ENCODE results near the gene PURA.
A peak's percentile ranks its signal among the peaks of the same experiment; 100 is the strongest.

Gene PURA

DNA sequence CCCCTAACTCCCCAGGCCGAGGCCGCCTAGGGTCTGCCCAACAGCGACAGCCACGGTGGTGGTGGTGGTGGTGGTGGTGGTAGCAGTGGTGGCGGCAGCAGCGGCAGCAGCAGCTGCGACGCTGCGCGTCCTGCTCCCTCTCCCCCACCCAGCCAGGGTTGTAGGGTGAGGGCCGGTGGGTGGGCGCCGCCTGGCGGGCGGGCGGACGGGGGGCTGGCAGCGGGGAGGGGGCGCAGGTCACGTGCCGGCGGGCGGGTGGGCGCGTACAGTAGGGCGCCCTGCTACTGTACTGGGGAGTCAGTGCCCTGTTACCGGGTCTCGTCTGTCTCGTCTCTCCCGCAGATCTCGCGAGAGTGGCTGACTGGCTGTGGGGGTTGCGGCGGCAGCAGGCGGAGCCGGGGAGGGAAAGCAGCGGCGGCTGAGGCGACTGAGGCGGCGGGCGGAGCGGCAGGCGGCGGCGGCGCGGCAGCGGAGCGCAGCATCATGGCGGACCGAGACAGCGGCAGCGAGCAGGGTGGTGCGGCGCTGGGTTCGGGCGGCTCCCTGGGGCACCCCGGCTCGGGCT, at the start of gene PURA:
TSS of gene PURA (plus strand) at position 411 of the 565 bp plus-strand sequence. CDS start at position 484, 73 bp downstream.
- Mint-ChIP-seq H3K4me3 (peak within 1 kb of the TSS; percentile 87), H3K27ac (peak within 1 kb of the TSS; percentile 86), H3K36me3 (ENCODE audit: low read depth) (no peaks in the 10 kb centered on the region), H3K9me3 (no peaks in the 10 kb centered on the region), H3K4me1 (ENCODE audit: low read depth) (peaks cover 76% of the 10 kb centered on the region), H3K27me3 (peaks cover 11% of the 10 kb centered on the region)

DNA sequence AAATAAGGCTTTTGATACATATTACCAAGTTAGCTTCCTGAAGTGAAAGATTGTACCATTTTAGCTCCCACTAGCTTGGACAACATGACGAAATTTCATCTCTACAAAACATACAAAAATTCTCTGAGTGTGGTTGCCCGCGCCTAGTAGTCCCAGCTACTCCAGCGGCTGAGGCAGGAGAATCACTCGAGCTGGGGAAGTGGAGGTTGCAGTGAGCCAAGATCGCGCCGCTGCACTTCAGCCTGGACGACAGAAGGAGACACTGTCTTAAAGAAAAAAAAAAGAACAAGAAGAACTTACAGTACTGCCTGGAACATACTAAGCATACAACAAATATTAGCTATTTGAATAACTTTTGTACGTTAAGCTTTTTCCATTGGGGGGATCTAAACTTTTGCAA, 41.1 kb upstream of the PURA start:
- H3K36me3 Mint-ChIP-seq (ENCODE audit: low read depth) = no peaks in the 10 kb centered on the region
- H3K27ac Mint-ChIP-seq = no peak overlapping the region
- no peaks in the 10 kb centered on the region for H3K9me3 Mint-ChIP-seq
- H3K27me3 Mint-ChIP-seq = peaks cover 35% of the 10 kb centered on the region
- H3K4me1 Mint-ChIP-seq (ENCODE audit: low read depth) = no peaks in the 10 kb centered on the region
- no peak overlapping the region for H3K4me3 Mint-ChIP-seq

DNA sequence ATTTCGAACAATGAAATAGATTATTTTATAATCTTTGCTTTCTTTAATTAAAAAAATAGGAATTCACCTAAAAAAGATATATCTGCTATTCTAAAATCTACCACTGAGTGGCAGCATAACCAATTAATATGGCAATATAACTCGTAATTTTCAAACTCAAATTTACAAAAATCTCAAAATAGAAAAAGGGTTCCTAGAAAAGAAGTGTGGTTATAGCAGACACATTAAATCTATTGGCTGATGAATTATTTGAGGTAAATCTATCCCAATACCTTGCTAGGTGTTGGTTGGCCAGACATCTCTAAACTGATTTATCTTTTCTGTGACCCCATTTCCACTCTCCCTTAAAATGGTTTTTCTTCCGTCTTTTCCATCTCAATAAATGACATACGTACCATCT, 40.6 kb upstream of the PURA start:
- H3K27ac Mint-ChIP-seq = no peak overlapping the region
- H3K4me3 Mint-ChIP-seq = no peak overlapping the region
- H3K9me3 Mint-ChIP-seq = no peaks in the 10 kb centered on the region
- H3K36me3 Mint-ChIP-seq (ENCODE audit: low read depth) = no peaks in the 10 kb centered on the region
- no peaks in the 10 kb centered on the region for H3K4me1 Mint-ChIP-seq (ENCODE audit: low read depth)
- peaks cover 34% of the 10 kb centered on the region for H3K27me3 Mint-ChIP-seq

DNA sequence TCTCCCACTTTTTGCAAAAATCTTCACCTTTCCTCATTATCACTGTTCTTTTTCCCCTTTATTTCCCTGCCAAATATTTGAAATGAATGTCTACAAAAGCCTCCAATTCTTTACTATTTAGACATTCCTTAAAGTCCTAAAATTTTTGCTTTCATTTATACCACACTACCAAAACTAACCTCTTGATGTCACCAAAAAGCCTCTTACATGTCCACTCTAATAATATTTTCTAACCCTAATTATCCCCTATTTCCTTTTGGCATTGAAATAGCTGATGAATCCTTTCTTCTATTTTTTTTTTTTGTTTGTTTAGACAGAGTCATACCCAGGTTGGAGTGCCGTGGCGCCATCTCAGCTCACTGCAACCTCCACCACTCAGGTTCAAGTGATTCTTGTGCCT, 38.5 kb upstream of the PURA start:
- Mint-ChIP-seq H3K27me3 (peaks cover 34% of the 10 kb centered on the region), H3K4me3 (no peak overlapping the region), H3K27ac (peak overlapping the region; percentile 50), H3K4me1 (ENCODE audit: low read depth) (no peaks in the 10 kb centered on the region), H3K9me3 (no peaks in the 10 kb centered on the region), H3K36me3 (ENCODE audit: low read depth) (no peaks in the 10 kb centered on the region)

GRCh38 chr5:140076142-140076541, 37.8 kb upstream of the PURA start:
- Mint-ChIP-seq H3K9me3 (no peaks in the 10 kb centered on the region), H3K4me3 (no peak overlapping the region), H3K36me3 (ENCODE audit: low read depth) (no peaks in the 10 kb centered on the region), H3K27me3 (peaks cover 31% of the 10 kb centered on the region), H3K4me1 (ENCODE audit: low read depth) (no peaks in the 10 kb centered on the region), H3K27ac (no peak overlapping the region)

GRCh38 chr5:140076788-140077187, 37.1 kb upstream of the PURA start:
- H3K4me1 Mint-ChIP-seq (ENCODE audit: low read depth) = no peaks in the 10 kb centered on the region
- no peak overlapping the region for H3K27ac Mint-ChIP-seq
- no peaks in the 10 kb centered on the region for H3K36me3 Mint-ChIP-seq (ENCODE audit: low read depth)
- H3K9me3 Mint-ChIP-seq = no peaks in the 10 kb centered on the region
- H3K4me3 Mint-ChIP-seq = no peak overlapping the region
- H3K27me3 Mint-ChIP-seq = peaks cover 31% of the 10 kb centered on the region

DNA sequence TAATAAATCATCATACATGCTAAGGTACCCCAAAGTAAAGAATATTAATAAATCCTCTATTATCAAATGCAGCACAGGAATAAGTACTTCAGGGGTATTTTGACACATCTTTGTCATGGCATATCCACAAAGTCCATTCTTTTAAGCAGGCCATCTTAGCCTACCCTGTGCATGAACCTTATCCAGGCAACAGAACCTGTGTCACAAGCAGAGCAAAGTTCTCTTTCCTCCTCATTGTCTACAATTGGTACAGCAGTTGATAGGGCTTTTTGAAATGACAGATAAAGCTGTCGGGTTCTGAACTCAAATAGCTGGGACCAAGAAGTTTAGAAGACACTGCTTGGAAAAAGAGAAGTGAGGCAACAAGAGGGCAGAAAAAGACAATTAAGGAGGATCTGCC, 30.8 kb upstream of the PURA start:
- Mint-ChIP-seq H3K4me1 (ENCODE audit: low read depth) (no peaks in the 10 kb centered on the region), H3K4me3 (no peak overlapping the region), H3K9me3 (no peaks in the 10 kb centered on the region), H3K27ac (no peak overlapping the region), H3K36me3 (ENCODE audit: low read depth) (no peaks in the 10 kb centered on the region), H3K27me3 (peaks cover 28% of the 10 kb centered on the region)

DNA sequence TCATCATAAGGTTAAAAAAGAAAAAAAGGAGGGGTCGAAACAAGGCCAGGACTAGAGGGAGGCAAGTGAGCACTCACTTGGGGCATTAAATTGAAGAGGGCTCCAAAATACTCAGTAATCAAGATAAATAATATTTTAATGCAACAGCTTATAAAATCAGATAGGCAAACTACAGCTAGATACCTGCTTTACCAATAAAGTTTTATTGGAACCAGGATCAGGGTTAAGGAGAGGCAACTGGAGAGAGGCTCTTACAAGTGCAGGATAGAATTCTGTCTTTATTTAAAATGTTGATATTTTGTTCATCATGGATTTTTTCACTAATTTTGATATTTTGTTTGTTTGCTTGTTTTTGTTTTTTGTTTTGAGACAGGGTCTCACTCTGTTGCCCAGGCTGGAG, 30.3 kb upstream of the PURA start:
- H3K27me3 Mint-ChIP-seq = peaks cover 28% of the 10 kb centered on the region
- H3K9me3 Mint-ChIP-seq = no peaks in the 10 kb centered on the region
- no peak overlapping the region for H3K27ac Mint-ChIP-seq
- H3K4me1 Mint-ChIP-seq (ENCODE audit: low read depth) = no peaks in the 10 kb centered on the region
- H3K4me3 Mint-ChIP-seq = no peak overlapping the region
- H3K36me3 Mint-ChIP-seq (ENCODE audit: low read depth) = no peaks in the 10 kb centered on the region

DNA sequence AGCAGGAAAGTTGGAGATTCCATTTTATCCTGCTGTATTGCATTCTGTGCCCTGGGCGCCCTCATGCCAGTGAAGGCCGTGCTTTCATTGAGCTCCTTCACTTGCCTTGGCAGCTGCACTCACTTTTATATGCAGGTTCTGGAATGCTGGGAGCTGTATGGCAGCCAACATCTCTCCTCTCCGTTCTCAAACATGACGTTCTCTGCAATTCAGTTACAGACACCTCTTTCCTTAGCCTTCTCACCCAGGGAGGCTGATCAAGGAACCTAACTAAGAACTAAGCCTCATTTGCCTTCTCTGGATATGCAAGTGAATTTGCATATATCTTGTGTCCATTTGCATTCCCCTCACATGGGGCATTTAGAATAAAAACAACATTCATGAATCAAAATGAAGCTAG, 29.4 kb upstream of the PURA start:
- Mint-ChIP-seq H3K36me3 (ENCODE audit: low read depth) (peaks cover 3% of the 10 kb centered on the region), H3K4me1 (ENCODE audit: low read depth) (no peaks in the 10 kb centered on the region), H3K27me3 (peaks cover 28% of the 10 kb centered on the region), H3K4me3 (no peak overlapping the region), H3K9me3 (peaks cover 5% of the 10 kb centered on the region), H3K27ac (no peak overlapping the region)

DNA sequence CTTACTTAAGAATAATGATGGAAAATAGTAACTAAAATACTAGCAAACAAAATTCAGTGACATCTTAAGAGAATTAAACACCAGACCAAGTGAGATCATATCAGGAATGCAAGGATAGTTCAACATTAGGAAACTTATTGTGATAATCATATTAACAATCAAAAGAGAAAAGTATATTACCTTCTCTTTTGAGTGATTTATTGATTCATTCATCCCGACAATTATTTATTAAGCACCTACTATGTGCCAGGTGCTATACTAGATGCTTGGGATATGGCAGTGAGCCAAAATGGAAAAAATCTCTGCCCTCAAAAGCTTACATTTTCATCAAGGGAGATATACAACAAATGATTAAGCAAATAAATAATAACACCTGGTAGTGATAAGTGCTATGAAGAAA, 23.7 kb upstream of the PURA start:
- H3K4me3 Mint-ChIP-seq = no peak overlapping the region
- H3K27ac Mint-ChIP-seq = no peak overlapping the region
- peaks cover 19% of the 10 kb centered on the region for H3K9me3 Mint-ChIP-seq
- H3K36me3 Mint-ChIP-seq (ENCODE audit: low read depth) = peaks cover 4% of the 10 kb centered on the region
- peaks cover 31% of the 10 kb centered on the region for H3K27me3 Mint-ChIP-seq
- no peaks in the 10 kb centered on the region for H3K4me1 Mint-ChIP-seq (ENCODE audit: low read depth)

- Mint-ChIP-seq H3K4me1 (ENCODE audit: low read depth) (no peaks in the 10 kb centered on the region), H3K9me3 (peaks cover 19% of the 10 kb centered on the region), H3K27me3 (peaks cover 22% of the 10 kb centered on the region), H3K4me3 (no peak overlapping the region), H3K36me3 (ENCODE audit: low read depth) (peaks cover 4% of the 10 kb centered on the region), H3K27ac (no peak overlapping the region)
Measured at GRCh38 chr5:140093179-140093578, 20.7 kb upstream of the PURA start.

GRCh38 chr5:140093866-140094265, 20.0 kb upstream of the PURA start:
- Mint-ChIP-seq H3K36me3 (ENCODE audit: low read depth) (peaks cover 4% of the 10 kb centered on the region), H3K27me3 (peaks cover 22% of the 10 kb centered on the region), H3K4me1 (ENCODE audit: low read depth) (no peaks in the 10 kb centered on the region), H3K4me3 (no peak overlapping the region), H3K9me3 (peaks cover 19% of the 10 kb centered on the region), H3K27ac (no peak overlapping the region)

GRCh38 chr5:140094889-140095288, 19.0 kb upstream of the PURA start:
- Mint-ChIP-seq H3K36me3 (ENCODE audit: low read depth) (no peaks in the 10 kb centered on the region), H3K27ac (no peak overlapping the region), H3K9me3 (peaks cover 11% of the 10 kb centered on the region)

GRCh38 chr5:140101179-140101578, 12.7 kb upstream of the PURA start:
- no peaks in the 10 kb centered on the region for H3K9me3 Mint-ChIP-seq

More at GRCh38 chr5:140094889-140095288, 19.0 kb upstream of the PURA start:
- peaks cover 22% of the 10 kb centered on the region for H3K27me3 Mint-ChIP-seq
- no peak overlapping the region for H3K4me3 Mint-ChIP-seq
- no peaks in the 10 kb centered on the region for H3K4me1 Mint-ChIP-seq (ENCODE audit: low read depth)

DNA sequence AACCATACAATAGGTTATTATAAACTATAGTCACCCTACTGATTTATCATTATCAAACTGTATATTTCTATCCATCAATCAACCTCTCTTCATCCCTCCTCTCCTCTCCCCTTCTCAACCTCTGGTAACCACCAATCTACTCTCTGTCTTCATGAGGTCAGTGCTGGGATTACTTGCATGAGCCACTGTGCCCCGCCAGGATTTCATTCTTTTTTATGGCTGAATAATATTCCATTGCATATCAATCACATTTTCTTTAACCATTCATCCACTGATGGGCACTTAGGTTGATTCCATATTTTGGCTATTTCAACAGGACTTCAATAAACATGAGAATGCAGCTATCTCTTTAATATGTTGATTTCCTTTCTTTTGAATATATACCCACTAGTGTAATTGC, 10.8 kb upstream of the PURA start:
- Mint-ChIP-seq H3K4me1 (ENCODE audit: low read depth) (peaks cover 14% of the 10 kb centered on the region), H3K27me3 (peaks cover 11% of the 10 kb centered on the region), H3K4me3 (no peak overlapping the region), H3K27ac (no peak overlapping the region), H3K36me3 (ENCODE audit: low read depth) (no peaks in the 10 kb centered on the region), H3K9me3 (no peaks in the 10 kb centered on the region)

More at GRCh38 chr5:140101179-140101578, 12.7 kb upstream of the PURA start:
- Mint-ChIP-seq H3K27me3 (peaks cover 15% of the 10 kb centered on the region), H3K4me3 (no peak overlapping the region), H3K36me3 (ENCODE audit: low read depth) (no peaks in the 10 kb centered on the region), H3K4me1 (ENCODE audit: low read depth) (peaks cover 3% of the 10 kb centered on the region), H3K27ac (no peak overlapping the region)

GRCh38 chr5:140104100-140104499, 9.8 kb upstream of the PURA start:
- Mint-ChIP-seq H3K4me3 (no peak overlapping the region), H3K9me3 (no peaks in the 10 kb centered on the region), H3K36me3 (ENCODE audit: low read depth) (no peaks in the 10 kb centered on the region), H3K27me3 (peaks cover 13% of the 10 kb centered on the region), H3K27ac (no peak overlapping the region), H3K4me1 (ENCODE audit: low read depth) (peaks cover 15% of the 10 kb centered on the region)

Data from stimulated activated naive CD8-positive, alpha-beta T cell treated with anti-CD3 and anti-CD28 coated beads, Interleukin-15, Interleukin-2, amounts not matched to agents 100 ng/mL and 50 ng/mL, for 24 hours (primary cell).